GM18499 (cell line): ENCODE measurements around the gene OGDH.

Source experiments
- ATAC-seq: cut with Tn5 transposase; IDR thresholded peaks from one replicate; pipeline ENCODE4 v1.9.1; 2021; ENCODE audit warnings: moderate number of reproducible peaks; ENCODE audit not compliant: insufficient read depth, unreplicated experiment

The OGDH gene

DNA sequence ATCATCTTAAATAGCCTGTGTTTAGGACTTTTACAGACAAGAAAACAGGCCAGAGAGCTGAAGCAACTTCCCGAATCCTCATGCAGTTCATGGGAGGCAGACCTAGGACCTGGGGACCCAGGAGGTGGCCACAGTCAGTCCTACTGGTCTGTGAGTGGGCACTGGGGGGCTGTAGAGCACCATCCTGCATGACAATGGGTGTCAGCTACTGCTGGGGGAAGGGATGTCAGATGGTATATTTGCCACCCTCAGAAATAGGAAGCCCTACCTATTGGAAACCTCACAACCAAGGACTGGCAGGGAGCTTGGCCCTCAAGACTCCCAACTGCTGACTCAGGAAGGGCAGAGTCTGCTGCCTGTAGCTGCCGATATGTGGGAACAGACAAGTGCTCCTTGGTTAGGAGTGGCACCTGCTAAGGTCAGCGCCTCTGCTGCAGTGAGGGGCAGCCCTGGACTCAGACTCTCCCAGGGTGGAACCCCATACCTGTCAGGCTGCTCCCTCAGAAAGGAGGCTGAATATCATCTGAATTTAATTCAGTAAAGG is 29.7 kb downstream of the OGDH start:
- no peak for ATAC-seq

- ATAC-seq: no peak
These were observed 30.5 kb downstream of the OGDH start for GRCh38 chr7:44636926-44637325.

GRCh38 chr7:44637788-44638594 is 31.6 kb downstream of the OGDH start:
- peak; percentile 37 for ATAC-seq

DNA sequence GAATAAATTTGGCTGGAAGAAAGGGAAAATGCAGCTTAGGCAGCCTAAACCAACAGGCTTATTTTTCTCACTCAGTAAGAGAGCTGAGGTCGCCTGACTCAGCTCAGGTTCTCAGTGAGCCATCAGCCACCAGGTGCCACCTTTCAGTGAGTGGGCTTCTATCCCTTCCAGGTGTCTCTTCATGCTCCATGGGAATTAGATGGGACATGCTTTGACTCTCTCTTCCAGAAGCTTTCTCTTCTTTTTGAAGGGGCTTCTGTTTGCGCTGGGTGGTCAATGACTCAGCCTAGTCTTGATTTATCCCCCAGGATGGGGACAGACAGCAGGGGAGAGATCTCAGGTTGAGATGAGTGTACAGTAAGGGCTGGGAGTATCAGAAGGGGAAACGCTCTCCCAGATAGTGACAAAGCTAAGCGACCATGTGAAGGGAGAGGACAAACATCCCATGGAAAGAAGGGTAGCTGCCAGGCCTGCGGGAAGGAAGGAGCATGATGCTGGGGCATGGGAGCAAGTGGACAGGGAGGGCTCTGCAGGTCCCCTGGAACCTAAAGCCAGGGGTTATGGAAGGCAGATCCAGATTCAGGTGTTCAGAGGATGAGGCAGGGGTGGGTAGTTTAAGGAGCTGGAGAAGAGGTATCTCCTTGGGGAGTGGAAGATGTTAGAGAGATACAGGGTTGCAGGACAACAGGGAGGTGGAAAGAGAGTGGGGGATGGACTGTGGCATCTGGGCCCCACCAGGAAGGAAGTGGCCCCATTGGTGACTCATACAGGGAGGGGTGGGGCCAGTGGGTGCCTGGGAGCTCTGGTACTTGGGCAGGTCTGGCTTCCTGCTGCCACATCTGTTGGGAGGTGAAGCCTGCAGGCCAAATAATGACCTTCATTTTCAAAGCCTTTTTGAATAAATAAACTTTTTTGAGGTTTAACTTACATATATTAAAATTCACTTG is 32.5 kb downstream of the OGDH start:
- peak; percentile 36 for ATAC-seq

DNA sequence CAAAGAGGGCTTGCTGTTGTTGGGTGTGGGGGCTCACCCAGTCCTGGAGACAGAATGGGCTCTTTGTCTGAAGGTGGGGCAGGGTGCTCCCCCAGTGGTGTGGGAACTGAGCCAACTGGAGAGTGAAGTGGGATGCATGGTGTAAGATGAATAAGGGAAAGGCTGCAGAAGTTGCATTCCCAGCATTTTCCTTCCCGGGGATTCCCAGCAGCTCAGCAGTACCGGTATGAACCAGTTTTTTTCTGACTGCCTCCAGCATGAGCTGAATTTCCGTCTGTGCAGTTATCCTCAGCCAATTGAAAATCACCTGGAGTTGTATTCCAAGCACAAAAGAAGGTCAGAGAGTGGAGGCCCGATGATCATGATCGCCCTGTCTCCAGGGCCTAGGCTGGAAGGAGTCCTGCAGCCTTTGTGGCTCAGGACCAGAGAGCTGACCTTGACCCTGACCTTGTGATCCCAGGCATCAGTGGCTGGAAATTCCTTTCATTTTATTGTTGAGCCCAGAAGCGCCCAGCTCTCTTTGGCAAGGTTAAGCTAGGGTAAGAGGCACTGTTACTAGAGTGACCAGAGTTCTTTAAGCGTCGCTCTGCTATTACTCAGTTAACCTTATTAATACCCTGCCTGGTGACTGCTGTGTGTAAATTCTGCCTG is 33.4 kb downstream of the OGDH start:
- no peak for ATAC-seq

DNA sequence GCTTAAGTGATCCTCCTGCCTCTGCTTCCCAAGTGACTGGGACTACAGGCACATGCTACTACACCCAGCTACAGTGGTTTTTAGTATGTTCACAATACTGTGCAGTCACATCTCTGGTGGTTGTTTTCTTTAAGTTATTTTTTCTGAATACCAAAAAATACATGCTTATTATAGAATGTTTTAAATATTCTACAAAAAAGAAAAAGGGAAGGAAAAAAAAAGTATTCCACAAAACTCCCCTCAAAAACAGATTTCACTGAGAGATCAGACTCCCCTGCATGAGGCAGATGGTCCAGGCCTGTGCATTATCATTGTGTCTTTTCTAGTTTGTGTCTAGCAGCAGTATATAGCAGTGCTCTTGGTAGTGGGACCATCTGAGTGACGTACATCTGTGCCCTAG is 36.8 kb downstream of the OGDH start:
- no peak for ATAC-seq

GRCh38 chr7:44645254-44645653 is 38.8 kb downstream of the OGDH start:
- no peak for ATAC-seq

DNA sequence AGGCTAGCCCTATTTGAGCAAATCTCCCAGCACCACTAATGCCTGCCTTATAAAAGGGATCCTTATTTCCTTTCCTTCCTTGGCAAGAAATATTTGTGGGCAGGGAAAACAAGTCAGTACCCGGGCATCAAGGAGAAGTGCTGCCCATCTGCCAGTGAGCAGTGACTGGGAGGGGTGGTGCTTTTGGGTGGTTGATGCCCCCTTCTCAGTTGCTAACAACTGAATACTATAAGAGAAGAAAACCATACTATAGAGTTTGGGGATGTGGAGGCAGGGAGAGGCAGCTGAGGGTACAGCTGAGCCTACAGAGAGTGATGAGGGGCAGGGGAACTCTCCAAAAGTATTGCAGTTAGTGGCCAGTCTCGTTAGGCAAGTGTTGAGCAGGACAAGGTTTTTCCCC is 39.3 kb downstream of the OGDH start:
- ATAC-seq: no peak

GRCh38 chr7:44646176-44646920 is 39.9 kb downstream of the OGDH start:
- ATAC-seq: no peak

GRCh38 chr7:44646921-44647636 is 40.7 kb downstream of the OGDH start:
- ATAC-seq: no peak

DNA sequence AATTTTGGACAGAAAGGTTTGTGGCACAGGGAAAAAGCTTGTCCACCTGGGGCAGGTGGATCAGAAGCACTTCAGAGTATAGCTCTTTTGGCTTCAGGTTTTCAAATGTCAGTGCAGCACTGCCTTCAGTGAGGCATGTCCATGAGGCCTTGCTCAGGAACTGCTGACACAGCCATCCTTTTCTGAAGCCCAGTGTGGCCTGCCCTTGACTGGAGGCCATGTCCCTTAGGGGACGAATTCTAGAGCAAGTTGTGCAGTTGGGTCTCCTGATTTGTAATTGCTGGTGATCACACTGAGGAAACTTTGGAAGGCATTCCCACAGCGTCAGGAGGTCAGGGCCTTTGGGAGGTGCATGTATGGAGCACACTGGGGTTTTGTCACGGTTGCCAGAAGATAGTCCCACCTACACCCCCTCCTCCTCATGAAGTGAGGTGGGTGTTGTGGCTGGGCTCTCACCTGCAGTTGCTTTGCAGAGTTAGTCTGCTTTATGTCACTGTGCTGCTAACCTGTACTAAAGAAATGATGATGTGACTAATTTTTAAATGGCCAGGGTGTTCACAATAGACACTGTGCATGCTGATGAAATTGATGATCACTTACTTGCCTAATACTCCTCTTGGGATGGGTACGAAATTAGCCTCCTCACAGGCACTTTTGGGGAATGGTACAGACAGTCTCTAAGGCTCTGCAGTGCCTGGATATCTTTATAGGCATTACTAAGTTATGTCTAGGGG is 41.7 kb downstream of the OGDH start:
- no peak for ATAC-seq

- ATAC-seq: no peak
These were observed 43.8 kb downstream of the OGDH start for GRCh38 chr7:44650242-44650641.

DNA sequence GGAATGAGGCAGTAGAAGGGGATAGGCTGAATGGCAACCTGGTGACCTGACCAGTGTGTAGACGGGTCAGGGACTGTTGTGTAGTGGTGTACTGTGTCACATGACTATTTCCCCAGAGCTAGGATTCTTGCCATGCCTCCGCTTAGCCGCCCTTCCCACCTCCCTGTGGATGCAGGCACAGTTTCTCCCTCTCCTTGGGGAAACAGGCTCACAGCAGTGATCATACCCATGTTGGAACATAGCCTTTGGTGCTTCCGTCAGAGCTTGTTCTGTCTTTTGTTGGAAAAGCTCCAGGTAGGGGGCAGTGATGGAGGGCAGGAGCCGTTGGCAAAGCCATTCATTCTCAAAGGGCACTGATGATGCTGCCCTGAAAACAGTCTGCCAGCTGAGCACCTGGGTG is 44.3 kb downstream of the OGDH start:
- ATAC-seq: no peak

GRCh38 chr7:44652535-44652934 is 46.1 kb downstream of the OGDH start:
- ATAC-seq: no peak

DNA sequence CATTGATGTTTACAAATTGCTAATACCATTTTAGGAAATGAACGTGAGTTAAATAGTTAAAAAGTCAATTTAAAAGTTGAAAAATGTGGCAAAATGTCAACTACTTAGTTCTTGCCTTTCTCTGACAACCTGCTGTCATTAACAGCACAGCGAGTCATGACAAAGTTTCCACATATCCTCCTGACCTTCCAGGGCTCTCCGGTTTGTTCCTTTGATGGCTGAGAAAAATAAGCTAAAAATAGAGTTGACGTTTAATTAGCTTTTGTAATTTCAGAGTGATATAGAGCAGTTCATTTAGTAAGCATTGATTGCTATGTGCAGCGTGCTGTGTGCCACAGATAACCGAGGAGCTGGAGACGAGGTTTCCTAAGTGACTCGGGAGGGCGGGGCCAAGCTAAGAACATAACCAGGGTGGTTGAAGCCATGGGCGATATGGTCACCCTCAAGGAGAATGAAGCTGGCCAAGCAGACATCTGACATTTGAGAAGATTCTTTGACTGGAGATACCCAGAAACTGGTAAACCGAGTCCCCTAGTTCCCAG is 47.9 kb downstream of the OGDH start:
- ATAC-seq: no peak

- no peak for ATAC-seq
These were observed 48.9 kb downstream of the OGDH start for GRCh38 chr7:44655341-44655740.

GRCh38 chr7:44658979-44659378 is 52.6 kb downstream of the OGDH start:
- ATAC-seq: no peak

GRCh38 chr7:44661233-44661632 is 54.8 kb downstream of the OGDH start:
- no peak for ATAC-seq
